GM06990 (cell line): ENCODE data around the gene CTNNBIP1.
"Not testable (repeated sequence)": the region's sequence is repeated elsewhere in the genome, so short reads cannot be mapped to it uniquely, and the experiment has no call there.

Experiments
- DNase-seq: peaks from one replicate; pipeline ENCODE4 v3.0.0-alpha.2; 2011; ENCODE audit not compliant: insufficient read length; ENCODE audit errors: extremely low read depth
- H3K27me3 ChIP-seq: replicated peaks from 2 replicates; pipeline ENCODE4 v1.6.0; 2011; ENCODE audit warnings: low read length; ENCODE audit not compliant: control insufficient read depth, insufficient read depth
- H3K36me3 ChIP-seq: 2 replicates; pipeline ENCODE4 v1.5.1; 2011; ENCODE audit warnings: low read length; ENCODE audit not compliant: control insufficient read depth, insufficient read depth
- H3K4me3 ChIP-seq: replicated peaks from 2 replicates; pipeline ENCODE4 v1.5.1; 2011; ENCODE audit warnings: low read depth, mild to moderate bottlenecking, control low read depth, low read length
- CTCF ChIP-seq: IDR thresholded peaks from 2 replicates; pipeline ENCODE4 v1.5.1; 2011; ENCODE audit warnings: low read length, control low read depth, mild to moderate bottlenecking, inconsistent platforms; ENCODE audit not compliant: insufficient read depth, poor library complexity, severe bottlenecking

The CTNNBIP1 gene

DNA sequence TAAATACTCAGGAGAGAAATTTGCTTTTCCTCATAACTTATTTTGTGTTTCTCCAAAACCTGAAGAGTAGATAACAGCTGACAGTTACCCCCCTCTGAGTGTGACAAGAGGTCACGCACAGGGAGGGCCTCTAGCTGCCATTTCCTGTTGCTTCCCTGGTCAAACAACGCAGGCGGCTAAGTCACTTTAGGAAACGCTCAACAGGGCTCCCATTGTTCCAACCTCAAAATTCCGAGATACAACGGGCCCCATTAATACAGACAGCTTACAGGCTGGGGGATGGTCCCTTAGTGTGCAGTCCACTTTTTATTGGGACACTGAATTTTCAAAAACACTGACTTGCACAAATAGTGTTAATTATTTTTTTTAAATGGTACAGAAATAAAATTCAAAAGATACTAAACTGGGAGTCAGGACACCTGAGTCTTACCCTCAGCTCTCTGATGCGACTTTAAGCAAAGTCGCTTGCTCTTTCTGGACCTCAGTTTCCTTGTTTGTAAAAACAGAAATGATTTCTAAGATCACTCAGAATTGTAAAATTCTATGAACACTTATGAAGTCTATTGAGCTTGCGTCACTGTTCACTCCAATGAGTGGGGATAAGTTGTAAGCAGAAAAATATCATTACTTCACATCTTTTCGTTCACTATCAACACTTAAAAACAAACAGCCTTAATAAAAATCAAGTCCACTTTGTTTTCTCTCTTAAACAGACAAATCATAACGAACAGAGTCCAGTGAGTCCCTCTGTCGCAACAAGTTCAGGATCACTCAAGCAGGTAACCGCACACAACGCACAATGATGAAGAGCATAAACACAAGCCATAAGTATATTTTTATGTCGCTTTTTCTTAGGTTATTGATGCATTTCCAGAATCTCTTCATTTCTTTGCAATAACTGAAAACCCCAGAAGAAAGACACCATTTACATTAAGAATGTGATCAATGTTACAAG, 19.6 kb upstream of the CTNNBIP1 start:
- no peak overlapping the region for H3K4me3 ChIP-seq
- DNase-seq, result no peak
- no peak for TF ChIP-seq CTCF
- H3K36me3 ChIP-seq, result no peaks in the 10 kb centered on the region; the same call in none of the 2 replicates
- H3K27me3 ChIP-seq, result no peaks in the 10 kb centered on the region

GRCh38 chr1:9927259-9927658, 17.2 kb upstream of the CTNNBIP1 start:
- no peak for TF ChIP-seq CTCF
- DNase-seq, result no peak
- Histone ChIP-seq H3K4me3 (no peak overlapping the region), H3K27me3 (no peaks in the 10 kb centered on the region), H3K36me3 (no peaks in the 10 kb centered on the region; the same call in none of the 2 replicates)

DNA sequence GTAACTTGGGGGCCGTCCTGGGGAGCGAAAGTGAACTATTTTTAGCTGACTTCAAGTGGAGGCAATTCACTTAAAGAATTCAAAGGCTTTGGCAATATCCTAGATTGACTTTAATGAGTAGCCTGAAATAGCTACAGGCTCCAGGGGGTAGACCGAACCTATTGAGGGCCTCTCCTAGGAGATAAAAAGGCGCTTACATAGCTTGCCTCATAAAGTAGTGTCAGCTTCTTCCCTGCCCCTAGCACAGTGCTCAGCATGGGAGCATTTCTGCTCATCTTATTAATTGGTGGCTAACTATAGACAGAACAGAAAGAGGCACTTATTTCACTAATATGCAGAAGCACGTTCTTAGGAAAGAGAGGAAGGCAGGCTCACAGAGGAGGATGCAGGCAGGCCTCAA, 12.3 kb upstream of the CTNNBIP1 start:
- H3K27me3 ChIP-seq, result no peaks in the 10 kb centered on the region
- DNase-seq, result no peak

GRCh38 chr1:9920606-9921005, 10.5 kb upstream of the CTNNBIP1 start:
- no peaks in the 10 kb centered on the region for H3K36me3 ChIP-seq
- TF ChIP-seq CTCF, result no peak
- no peak for DNase-seq
- H3K27me3 ChIP-seq, result no peaks in the 10 kb centered on the region
- no peak overlapping the region for H3K4me3 ChIP-seq

More for the DNA sequence above, 12.3 kb upstream of the CTNNBIP1 start:
- no peak for TF ChIP-seq CTCF
- Histone ChIP-seq H3K36me3 (no peaks in the 10 kb centered on the region), H3K4me3 (no peak overlapping the region)

GRCh38 chr1:9917901-9918300, 7.8 kb upstream of the CTNNBIP1 start:
- DNase-seq, result no peak
- no peak overlapping the region for H3K4me3 ChIP-seq
- H3K36me3 ChIP-seq, result no peaks in the 10 kb centered on the region
- no peaks in the 10 kb centered on the region for H3K27me3 ChIP-seq
- TF ChIP-seq CTCF, result no peak

- DNase-seq, H3K27me3 ChIP-seq, H3K36me3 ChIP-seq, H3K4me3 ChIP-seq: not testable (repeated sequence)
Measured at GRCh38 chr1:9917495-9917894, 7.4 kb upstream of the CTNNBIP1 start.
